ENCODE data around the gene CYB561.

CYB561 gene

GRCh38 chr17:63412234-63412633 lies 33.9 kb downstream of the CYB561 start:
- DNase-seq (ENCODE audit: low read depth in 2 of 2), result no peak

- no peak for DNase-seq (ENCODE audit: low read depth in 2 of 2)
These were observed 38.3 kb downstream of the CYB561 start for GRCh38 chr17:63407741-63408330.

- DNase-seq (ENCODE audit: low read depth in 2 of 2), result peak; percentile 23 to 24
These were observed 39.3 kb downstream of the CYB561 start for GRCh38 chr17:63406689-63407330.

GRCh38 chr17:63405741-63406261 lies 40.3 kb downstream of the CYB561 start:
- no peak for DNase-seq (ENCODE audit: low read depth in 2 of 2)

GRCh38 chr17:63405020-63405419 lies 41.1 kb downstream of the CYB561 start:
- no peak for DNase-seq (ENCODE audit: low read depth in 2 of 2)

GRCh38 chr17:63402431-63403212 lies 43.5 kb downstream of the CYB561 start:
- no peak for DNase-seq (ENCODE audit: low read depth in 2 of 2)

GRCh38 chr17:63399856-63400255 lies 46.2 kb downstream of the CYB561 start:
- DNase-seq (ENCODE audit: low read depth in 2 of 2), result no peak

GRCh38 chr17:63399316-63399715 lies 46.8 kb downstream of the CYB561 start:
- no peak for DNase-seq (ENCODE audit: low read depth in 2 of 2)

GRCh38 chr17:63398680-63399079 lies 47.4 kb downstream of the CYB561 start:
- no peak for DNase-seq (ENCODE audit: low read depth in 2 of 2)

GRCh38 chr17:63395075-63395805 lies 50.9 kb downstream of the CYB561 start:
- DNase-seq (ENCODE audit: low read depth in 2 of 2), result no peak

GRCh38 chr17:63390090-63390489 lies 56.0 kb downstream of the CYB561 start:
- no peak for DNase-seq (ENCODE audit: low read depth in 2 of 2)

GRCh38 chr17:63387656-63388340 lies 58.3 kb downstream of the CYB561 start:
- DNase-seq (ENCODE audit: low read depth in 2 of 2), result no peak

GRCh38 chr17:63382826-63383225 lies 63.3 kb downstream of the CYB561 start:
- DNase-seq (ENCODE audit: low read depth in 2 of 2), result no peak

All from stimulated activated CD4-positive, alpha-beta T cell treated with anti-CD3 and anti-CD28 coated beads, Interleukin-1b, Interleukin-23, amount 100 ng/mL, for 1 hour (primary cell).